AG10803 (cell line): ENCODE data around the gene NACC1.

ENCODE experiments used
- DNase-seq: peaks from one replicate; pipeline ENCODE4 v3.0.0; 2010; ENCODE audit warnings: low read depth
- H3K4me3 ChIP-seq: 2 replicates; pipeline ENCODE4 v1.5.1; 2011; ENCODE audit warnings: mild to moderate bottlenecking, low read length, control low read depth
- TF ChIP-seq, protein P1 (sequence below): conservative IDR thresholded peaks from 2 replicates; pipeline ENCODE4 v1.5.1; 2011; ENCODE audit warnings: mild to moderate bottlenecking, low read length, control low read depth, inconsistent platforms

The NACC1 gene

DNA sequence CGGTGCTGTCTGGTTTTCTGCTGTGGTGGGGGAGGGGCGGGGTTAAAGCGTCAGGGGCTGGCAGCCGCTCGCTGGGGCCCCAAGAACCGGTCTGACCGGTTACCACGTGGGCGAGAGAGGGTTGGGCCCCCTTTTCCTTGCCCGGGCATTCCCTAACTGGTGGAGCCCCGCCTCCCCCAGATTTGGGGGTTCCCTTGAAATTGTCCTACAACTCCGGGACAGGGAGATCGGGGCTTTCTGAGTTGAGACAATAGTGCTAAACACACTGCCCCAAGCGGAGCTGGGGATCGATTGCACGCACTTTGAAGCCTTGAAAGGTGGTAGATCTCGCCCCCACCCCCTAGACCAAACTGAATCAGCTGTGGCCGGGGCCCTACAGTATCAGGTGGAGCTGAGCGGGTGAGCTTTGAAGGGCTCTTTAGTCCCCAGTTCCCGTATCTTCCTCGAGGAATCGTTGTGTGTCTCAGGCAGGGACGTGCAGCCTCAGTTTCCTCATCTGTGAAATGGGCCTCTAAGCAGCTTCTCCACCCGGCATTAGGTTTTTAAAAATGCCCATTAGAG lies 36.9 kb downstream of the NACC1 start:
- peak overlapping the region; percentile 98 for H3K4me3 ChIP-seq
- peak; percentile 69 for DNase-seq
- TF ChIP-seq, protein P1, sequence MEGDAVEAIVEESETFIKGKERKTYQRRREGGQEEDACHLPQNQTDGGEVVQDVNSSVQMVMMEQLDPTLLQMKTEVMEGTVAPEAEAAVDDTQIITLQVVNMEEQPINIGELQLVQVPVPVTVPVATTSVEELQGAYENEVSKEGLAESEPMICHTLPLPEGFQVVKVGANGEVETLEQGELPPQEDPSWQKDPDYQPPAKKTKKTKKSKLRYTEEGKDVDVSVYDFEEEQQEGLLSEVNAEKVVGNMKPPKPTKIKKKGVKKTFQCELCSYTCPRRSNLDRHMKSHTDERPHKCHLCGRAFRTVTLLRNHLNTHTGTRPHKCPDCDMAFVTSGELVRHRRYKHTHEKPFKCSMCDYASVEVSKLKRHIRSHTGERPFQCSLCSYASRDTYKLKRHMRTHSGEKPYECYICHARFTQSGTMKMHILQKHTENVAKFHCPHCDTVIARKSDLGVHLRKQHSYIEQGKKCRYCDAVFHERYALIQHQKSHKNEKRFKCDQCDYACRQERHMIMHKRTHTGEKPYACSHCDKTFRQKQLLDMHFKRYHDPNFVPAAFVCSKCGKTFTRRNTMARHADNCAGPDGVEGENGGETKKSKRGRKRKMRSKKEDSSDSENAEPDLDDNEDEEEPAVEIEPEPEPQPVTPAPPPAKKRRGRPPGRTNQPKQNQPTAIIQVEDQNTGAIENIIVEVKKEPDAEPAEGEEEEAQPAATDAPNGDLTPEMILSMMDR = peak; percentile 40

DNA sequence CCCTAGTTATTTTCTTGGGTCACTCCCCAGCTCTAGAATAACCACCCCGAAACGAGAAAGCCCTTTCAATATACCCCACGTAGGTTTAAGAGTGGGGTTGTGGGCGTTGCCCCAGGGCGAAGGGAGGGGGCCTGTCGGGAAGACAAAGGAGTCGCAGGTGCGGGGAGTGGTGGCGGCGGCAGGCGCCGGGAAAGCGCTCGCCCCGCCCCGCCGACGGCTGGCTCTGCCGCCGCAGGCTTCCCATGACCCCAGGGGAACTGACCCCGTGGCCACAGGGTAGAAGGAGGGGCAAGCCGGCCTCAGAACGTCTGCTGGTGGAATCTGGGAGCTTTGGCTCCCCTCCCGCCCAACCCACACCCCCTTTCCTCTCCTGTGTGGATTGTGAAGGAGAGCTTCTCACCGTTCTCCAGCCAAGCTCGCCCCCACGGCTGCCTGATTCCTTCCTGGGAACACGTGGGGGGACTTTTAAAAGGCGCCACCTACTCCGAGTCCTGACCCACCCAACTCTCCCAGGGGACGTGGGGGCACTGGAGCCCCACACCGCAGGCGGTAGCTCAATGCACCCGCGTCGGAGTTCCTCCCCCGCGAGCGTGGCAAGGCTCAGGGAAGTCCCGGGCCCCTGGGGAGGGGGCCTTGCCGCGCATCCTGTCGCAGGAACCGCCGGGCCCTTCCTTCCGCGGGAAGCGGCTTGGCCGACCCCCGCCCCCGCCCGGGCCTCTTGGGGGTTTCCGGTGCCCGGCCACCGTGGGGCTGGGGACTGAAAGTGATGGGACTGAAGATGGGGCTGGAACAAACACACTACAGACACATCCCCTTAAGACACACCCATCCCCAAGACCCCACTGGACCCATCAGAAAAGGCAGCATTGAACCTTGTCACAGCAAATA lies 37.7 kb downstream of the NACC1 start:
- peak overlapping the region; percentile 98 for H3K4me3 ChIP-seq
- TF ChIP-seq, protein P1 = no peak
- DNase-seq = peak; percentile 75

DNA sequence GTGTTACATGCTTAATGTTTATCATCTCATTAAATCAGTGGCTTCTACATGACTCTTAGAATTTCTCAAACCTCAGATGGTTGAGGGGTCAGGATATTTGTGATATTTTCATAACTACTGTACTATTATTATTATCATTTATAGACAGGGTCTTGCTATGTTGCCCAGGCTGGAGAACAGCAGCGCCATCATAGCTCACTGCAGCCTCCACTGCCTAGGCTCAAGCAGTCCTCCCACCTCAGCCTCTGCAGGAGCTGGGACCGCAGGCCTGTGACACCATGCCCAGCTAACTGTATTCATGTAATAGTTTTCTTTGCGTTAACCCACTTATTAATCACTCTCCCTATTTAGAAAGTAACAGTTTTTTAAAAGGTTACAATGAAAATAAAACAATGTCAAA lies 41.6 kb downstream of the NACC1 start:
- DNase-seq = no peak
- no peak overlapping the region for H3K4me3 ChIP-seq
- TF ChIP-seq, protein P1 = no peak

DNA sequence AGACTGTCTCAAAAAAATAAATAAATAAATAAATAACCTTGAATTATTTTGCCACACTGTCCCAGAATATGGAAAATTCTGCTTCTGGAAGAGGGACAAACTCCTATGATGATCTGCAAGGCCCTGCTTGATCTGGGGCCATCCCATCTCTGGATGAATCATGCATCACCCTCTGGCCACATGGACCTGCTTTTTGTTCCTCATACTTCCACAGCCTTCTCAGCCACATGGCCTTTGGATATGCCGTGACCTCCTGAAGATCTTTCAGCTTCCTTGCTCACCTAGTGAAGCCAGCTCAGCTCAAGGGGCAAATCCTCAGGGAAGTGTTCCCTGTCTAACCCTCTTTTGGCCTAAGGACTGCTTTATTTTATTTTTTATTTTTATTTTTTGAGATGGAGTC lies 42.5 kb downstream of the NACC1 start:
- no peak overlapping the region for H3K4me3 ChIP-seq
- TF ChIP-seq, protein P1 = no peak
- DNase-seq = peak; percentile 67

DNA sequence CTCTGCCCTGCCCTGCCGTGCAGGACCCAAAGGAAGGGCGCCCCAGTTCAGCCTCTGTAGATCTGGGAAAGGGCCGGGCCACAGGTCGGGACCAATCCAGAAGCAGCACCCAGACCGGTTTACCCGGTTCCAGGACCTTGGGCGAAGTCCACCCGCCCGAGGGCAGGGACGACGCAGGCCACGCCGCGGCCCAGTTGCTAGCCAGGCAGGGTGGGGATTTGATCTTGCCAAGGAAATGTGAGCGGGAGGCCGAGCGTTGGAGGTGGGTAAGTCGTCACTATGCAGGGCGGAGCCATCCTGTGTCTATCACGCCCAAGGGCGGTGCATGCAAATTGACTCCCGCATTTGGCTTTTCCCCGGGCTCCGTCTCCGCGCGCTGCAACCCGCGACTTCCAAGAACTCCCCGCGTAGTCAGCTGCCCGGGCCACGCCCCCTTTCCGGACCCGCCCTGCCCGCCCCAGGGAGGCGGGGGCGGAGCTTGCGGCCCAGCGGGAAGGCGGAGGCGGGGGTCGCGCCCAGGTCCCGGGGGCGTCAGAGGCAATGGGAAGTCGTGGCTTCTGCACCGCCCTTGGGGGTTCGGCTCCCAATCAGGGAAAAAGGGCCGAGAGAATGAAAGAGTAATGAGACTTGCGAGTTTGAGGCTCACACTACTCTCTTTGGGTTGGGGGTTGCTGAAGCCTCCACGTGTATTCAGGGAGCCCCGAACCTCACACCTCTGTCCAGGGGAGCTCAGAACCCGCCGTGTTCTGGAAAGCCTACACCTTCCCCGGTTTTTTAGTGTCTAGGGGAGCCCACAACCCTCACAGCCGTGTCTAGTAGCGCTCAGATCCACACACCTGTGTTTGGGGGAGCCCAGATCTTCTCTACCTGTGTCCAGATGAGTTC lies 44.9 kb downstream of the NACC1 start:
- H3K4me3 ChIP-seq = peak overlapping the region; percentile 47
- TF ChIP-seq, protein P1 = no peak
- DNase-seq = peak; percentile 98

DNA sequence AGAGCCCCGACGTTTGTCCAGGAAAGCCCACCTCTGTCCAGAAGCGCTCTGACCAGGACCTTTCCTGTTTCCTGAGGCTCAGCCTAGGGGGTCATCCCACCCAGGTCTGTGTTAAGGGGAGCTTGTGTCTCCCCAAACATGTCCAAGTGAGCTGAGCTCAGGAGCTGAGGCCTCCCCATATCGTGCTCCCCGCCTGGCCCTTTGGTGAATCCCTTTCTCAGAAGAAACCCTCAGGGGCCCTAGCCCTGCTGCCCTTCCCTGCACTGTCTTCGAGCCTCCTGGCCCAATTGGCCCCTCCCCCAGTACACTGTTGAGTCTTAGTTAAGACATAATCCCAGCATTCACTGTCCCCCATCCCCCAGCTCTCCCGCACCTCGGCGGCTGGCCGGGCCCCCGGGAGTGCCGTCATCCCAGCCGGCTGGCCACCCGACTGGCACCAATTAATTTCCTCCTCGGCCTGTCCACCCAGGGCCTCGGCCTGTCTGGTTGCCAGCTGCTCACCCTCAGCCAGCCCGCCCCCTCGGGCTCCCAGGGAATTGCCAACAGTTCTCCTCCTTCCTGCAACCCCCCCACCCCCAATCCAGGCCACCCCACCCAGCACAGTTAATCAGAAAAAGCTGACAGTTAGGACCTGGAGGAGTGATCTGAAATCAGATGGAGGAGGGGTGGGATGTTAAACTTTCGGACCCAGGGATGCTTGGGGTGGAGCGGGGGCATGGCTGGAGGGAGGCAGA lies 45.7 kb downstream of the NACC1 start:
- DNase-seq = peak; percentile 91
- TF ChIP-seq, protein P1 = no peak
- H3K4me3 ChIP-seq = peak overlapping the region; percentile 45
